Measurements from ENCODE around the gene C11orf42.

DNA sequence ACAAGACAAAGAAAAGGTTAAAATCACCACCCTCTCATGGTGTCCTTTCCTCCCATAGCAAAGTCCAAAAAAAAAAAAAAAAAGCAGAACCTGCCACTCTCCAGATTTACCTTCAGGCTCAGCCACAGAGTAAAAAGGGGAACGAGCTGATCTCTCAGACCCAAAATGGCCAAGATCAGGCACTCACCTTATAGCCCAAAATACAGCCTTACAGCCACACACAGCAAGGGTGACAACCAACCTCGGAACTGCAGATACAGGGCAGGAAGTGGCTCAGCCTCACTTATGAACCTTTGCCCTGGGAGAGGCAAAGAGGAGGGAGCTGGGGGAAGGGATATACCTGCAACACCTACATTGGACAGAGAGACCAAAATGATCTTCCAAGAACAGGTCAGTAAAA lies 24.6 kb downstream of the C11orf42 start:
- TF ChIP-seq, protein P1, sequence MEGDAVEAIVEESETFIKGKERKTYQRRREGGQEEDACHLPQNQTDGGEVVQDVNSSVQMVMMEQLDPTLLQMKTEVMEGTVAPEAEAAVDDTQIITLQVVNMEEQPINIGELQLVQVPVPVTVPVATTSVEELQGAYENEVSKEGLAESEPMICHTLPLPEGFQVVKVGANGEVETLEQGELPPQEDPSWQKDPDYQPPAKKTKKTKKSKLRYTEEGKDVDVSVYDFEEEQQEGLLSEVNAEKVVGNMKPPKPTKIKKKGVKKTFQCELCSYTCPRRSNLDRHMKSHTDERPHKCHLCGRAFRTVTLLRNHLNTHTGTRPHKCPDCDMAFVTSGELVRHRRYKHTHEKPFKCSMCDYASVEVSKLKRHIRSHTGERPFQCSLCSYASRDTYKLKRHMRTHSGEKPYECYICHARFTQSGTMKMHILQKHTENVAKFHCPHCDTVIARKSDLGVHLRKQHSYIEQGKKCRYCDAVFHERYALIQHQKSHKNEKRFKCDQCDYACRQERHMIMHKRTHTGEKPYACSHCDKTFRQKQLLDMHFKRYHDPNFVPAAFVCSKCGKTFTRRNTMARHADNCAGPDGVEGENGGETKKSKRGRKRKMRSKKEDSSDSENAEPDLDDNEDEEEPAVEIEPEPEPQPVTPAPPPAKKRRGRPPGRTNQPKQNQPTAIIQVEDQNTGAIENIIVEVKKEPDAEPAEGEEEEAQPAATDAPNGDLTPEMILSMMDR (conservative IDR thresholded peaks at IDR 0.05; ENCODE audit: low read depth, low read length), result no peak
- TF ChIP-seq EZH2phosphoT487 (IDR thresholded peaks at IDR 0.05; ENCODE audit: borderline replicate concordance, low read length), result no peak
- no peak for TF ChIP-seq EZH2 (IDR thresholded peaks at IDR 0.05; ENCODE audit: low read length, unreplicated experiment)

Data from PC-3 (cell line).